ENCODE measurements around the gene CACNA2D1. TPM values are rescaled to one million over a fixed set of nuclear protein-coding genes. Genes with fewer than 3 reads are reported as not detected.

The CACNA2D1 gene
- total and polyA plus RNA-seq, 4 donors: 1.1 to 33.4 (median 6.5) TPM

- Histone ChIP-seq H3K9me3 (ENCODE audit: control insufficient read depth in 4 of 4, insufficient read depth in 3 of 4, low read length in 3 of 4) (no peaks in the 10 kb centered on the region), H3K36me3 (ENCODE audit: control insufficient read depth in 4 of 4, insufficient read depth in 4 of 4, low read length in 4 of 4) (peaks cover 0 to 8% (median 1%) of the 10 kb centered on the region in 4 donors), H3K27ac (ENCODE audit: low read depth in 1 of 2, low read length in 1 of 2) (no peak overlapping the region), H3K4me1 (ENCODE audit: control insufficient read depth in 5 of 5, insufficient read depth in 5 of 5, low read length in 5 of 5) (no peaks in the 10 kb centered on the region), H3K4me3 (no peak overlapping the region), H3K27me3 (ENCODE audit: control insufficient read depth in 3 of 3, insufficient read depth in 3 of 3, low read length in 2 of 3) (no peaks in the 10 kb centered on the region), H3K9ac (ENCODE audit: insufficient read depth in 1 of 2, low read length in 2 of 2) (no peak overlapping the region)
- DNase-seq: no peak
- WGBS, 2 donors: 91 to 92% methylated on average over 2 of the region's 2 CpGs
- TF ChIP-seq CTCF (IDR thresholded peaks at IDR 0.05; ENCODE audit: control extremely low read depth, extremely low read depth): no peak
- no peak for ATAC-seq (ENCODE audit: insufficient read depth, low FRiP score)
Observed at GRCh38 chr7:82056282-82056681, 387.3 kb downstream of the CACNA2D1 start.

- Histone ChIP-seq H3K27me3 (ENCODE audit: control insufficient read depth in 3 of 3, insufficient read depth in 3 of 3, low read length in 2 of 3) (no peaks in the 10 kb centered on the region), H3K9ac (ENCODE audit: insufficient read depth in 1 of 2, low read length in 2 of 2) (no peak overlapping the region), H3K4me3 (no peak overlapping the region), H3K27ac (ENCODE audit: low read depth in 1 of 2, low read length in 1 of 2) (no peak overlapping the region), H3K36me3 (ENCODE audit: control insufficient read depth in 4 of 4, insufficient read depth in 4 of 4, low read length in 4 of 4) (peaks cover 0 to 8% (median 1%) of the 10 kb centered on the region in 4 donors), H3K4me1 (ENCODE audit: control insufficient read depth in 5 of 5, insufficient read depth in 5 of 5, low read length in 5 of 5) (peaks cover 0 to 5% (median 0%) of the 10 kb centered on the region in 5 donors), H3K9me3 (ENCODE audit: control insufficient read depth in 4 of 4, insufficient read depth in 3 of 4, low read length in 3 of 4) (no peaks in the 10 kb centered on the region)
- ATAC-seq (ENCODE audit: insufficient read depth, low FRiP score) (no peak), DNase-seq (no peak)
- 89 to 100% methylated on average over 1 of the region's 1 CpG for WGBS, 2 donors
- TF ChIP-seq CTCF (IDR thresholded peaks at IDR 0.05; ENCODE audit: control extremely low read depth, extremely low read depth): no peak
Observed at GRCh38 chr7:82054544-82054943, 389.0 kb downstream of the CACNA2D1 start.

- no peaks in the 10 kb centered on the region for H3K9me3 ChIP-seq (ENCODE audit: control insufficient read depth in 4 of 4, insufficient read depth in 3 of 4, low read length in 3 of 4)
- peaks cover 0 to 5% (median 0%) of the 10 kb centered on the region in 5 donors for H3K4me1 ChIP-seq (ENCODE audit: control insufficient read depth in 5 of 5, insufficient read depth in 5 of 5, low read length in 5 of 5)
- DNase-seq (no peak), ATAC-seq (ENCODE audit: insufficient read depth, low FRiP score) (no peak)
- 88 to 90% methylated on average over 3 of the region's 3 CpGs for WGBS, 2 donors
- H3K27ac ChIP-seq (ENCODE audit: low read depth in 1 of 2, low read length in 1 of 2): no peak overlapping the region
- H3K9ac ChIP-seq (ENCODE audit: insufficient read depth in 1 of 2, low read length in 2 of 2): no peak overlapping the region
- TF ChIP-seq CTCF (IDR thresholded peaks at IDR 0.05; ENCODE audit: control extremely low read depth, extremely low read depth): no peak
- H3K27me3 ChIP-seq (ENCODE audit: control insufficient read depth in 3 of 3, insufficient read depth in 3 of 3, low read length in 2 of 3): no peaks in the 10 kb centered on the region
- peaks cover 0 to 8% (median 1%) of the 10 kb centered on the region in 4 donors for H3K36me3 ChIP-seq (ENCODE audit: control insufficient read depth in 4 of 4, insufficient read depth in 4 of 4, low read length in 4 of 4)
- H3K4me3 ChIP-seq: no peak overlapping the region
Observed at GRCh38 chr7:82053453-82054032, 390.0 kb downstream of the CACNA2D1 start.

GRCh38 chr7:82051601-82052000 is 392.0 kb downstream of the CACNA2D1 start:
- Histone ChIP-seq H3K9ac (ENCODE audit: insufficient read depth in 1 of 2, low read length in 2 of 2) (no peak overlapping the region), H3K4me3 (no peak overlapping the region), H3K27ac (ENCODE audit: low read depth in 1 of 2, low read length in 1 of 2) (no peak overlapping the region), H3K36me3 (ENCODE audit: control insufficient read depth in 4 of 4, insufficient read depth in 4 of 4, low read length in 4 of 4) (peaks cover 0 to 2% (median 0%) of the 10 kb centered on the region in 4 donors), H3K27me3 (ENCODE audit: control insufficient read depth in 3 of 3, insufficient read depth in 3 of 3, low read length in 2 of 3) (no peaks in the 10 kb centered on the region), H3K4me1 (ENCODE audit: control insufficient read depth in 5 of 5, insufficient read depth in 5 of 5, low read length in 5 of 5) (peaks cover 0 to 5% (median 0%) of the 10 kb centered on the region in 5 donors), H3K9me3 (ENCODE audit: control insufficient read depth in 4 of 4, insufficient read depth in 3 of 4, low read length in 3 of 4) (no peaks in the 10 kb centered on the region)
- no peak for TF ChIP-seq CTCF (IDR thresholded peaks at IDR 0.05; ENCODE audit: control extremely low read depth, extremely low read depth)
- WGBS, 2 donors: 68 to 79% methylated on average over 2 of the region's 2 CpGs
- peak in 2 of 3 donors; percentile 16 to 33 for DNase-seq
- ATAC-seq (ENCODE audit: insufficient read depth, low FRiP score): no peak

Measured in lung (tissue), 12 donors.